Neural progenitor cell (in vitro differentiated cells): ENCODE data around the gene TARS1.

Experiments
- CTCF ChIP-seq: fragments of 200-600 bp; sonication (generic); IDR thresholded peaks from 2 replicates; pipeline ENCODE4 v1.5.1; 2017; ENCODE audit warnings: antibody characterized with exemption, mild to moderate bottlenecking
- EZH2 ChIP-seq: fragments of 200-600 bp; sonication (generic); IDR thresholded peaks from 2 replicates; pipeline ENCODE4 v1.6.1; 2017; ENCODE audit warnings: antibody characterized with exemption, mild to moderate bottlenecking, moderate library complexity
- EZH2phosphoT487 ChIP-seq: fragments of 200-600 bp; sonication (generic); IDR thresholded peaks from 2 replicates; pipeline ENCODE4 v1.6.1; 2017; ENCODE audit warnings: antibody characterized with exemption

GRCh38 chr5:33475706-33476105, 34.9 kb downstream of the TARS1 start:
- TF ChIP-seq CTCF: no peak
- no peak for TF ChIP-seq EZH2
- TF ChIP-seq EZH2phosphoT487: no peak
